Upper lobe of right lung (tissue), 1 donor: ENCODE results near the gene CD109. TPM values are rescaled to one million over a fixed set of nuclear protein-coding genes. Genes with fewer than 3 reads are reported as not detected.
A peak's percentile ranks its signal among the peaks of the same experiment; 100 is the strongest.

Experiments
- ATAC-seq: fragments of 200-7000 bp; cut with Tn5 transposase; one replicate; pipeline ENCODE4 v1.9.1; 2020; ENCODE audit warnings: mild to moderate bottlenecking, moderate library complexity
- DNase-seq: peaks from one replicate; pipeline ENCODE4 v3.0.0-alpha.2; 2020
- H3K27ac ChIP-seq: fragments of 200-600 bp; one replicate; pipeline ENCODE4 v1.8.0; 2022
- H3K27me3 ChIP-seq: fragments of 200-600 bp; one replicate; pipeline ENCODE4 v1.8.0; 2022; ENCODE audit warnings: mild to moderate bottlenecking
- H3K36me3 ChIP-seq: fragments of 200-600 bp; one replicate; pipeline ENCODE4 v1.8.0; 2022
- H3K4me1 ChIP-seq: fragments of 200-600 bp; one replicate; pipeline ENCODE4 v1.8.0; 2022
- H3K4me3 ChIP-seq: fragments of 200-600 bp; one replicate; pipeline ENCODE4 v1.8.0; 2022; ENCODE audit warnings: mild to moderate bottlenecking
- H3K9me3 ChIP-seq: fragments of 200-600 bp; one replicate; pipeline ENCODE4 v1.8.0; 2022
- intact Hi-C: fragments of 100-400 bp; cut with DNase I; formaldehyde crosslinking; loops from one replicate; pipeline ENCODE4 v1.11.0; 2022
- long read RNA-seq: library from polyadenylated mRNA; unstranded; transcript quantifications from one replicate; pipeline ENCODE4 v2.0.0, GENCODE V29; 2021
- total RNA-seq: library from RNA; stranded (reverse); fragmentation: NEBNext Ultra II Directional; extraction: Animal tissue kit (Norgen Biotek cat#: 25700); gene quantifications from one replicate; pipeline ENCODE4 v1.2.1, GENCODE V29; 2021
- TF ChIP-seq, protein P1 (sequence below): fragments of 200-600 bp; IDR thresholded peaks from one replicate; pipeline ENCODE4 v1.8.0; 2022; ENCODE audit warnings: antibody characterized with exemption
- donor health status: DM: no; HTN: yes; CAD: no; lungs with severe emphysema.

CD109 gene
- 22.1 TPM for total RNA-seq
- long read RNA-seq, full-length matches to known transcripts: 5 of 13 reads
- long read RNA-seq, partial matches to known transcripts: 0 of 13 reads
- long read RNA-seq, other reads (novel, unspliced or antisense): 8 of 13 reads

DNA sequence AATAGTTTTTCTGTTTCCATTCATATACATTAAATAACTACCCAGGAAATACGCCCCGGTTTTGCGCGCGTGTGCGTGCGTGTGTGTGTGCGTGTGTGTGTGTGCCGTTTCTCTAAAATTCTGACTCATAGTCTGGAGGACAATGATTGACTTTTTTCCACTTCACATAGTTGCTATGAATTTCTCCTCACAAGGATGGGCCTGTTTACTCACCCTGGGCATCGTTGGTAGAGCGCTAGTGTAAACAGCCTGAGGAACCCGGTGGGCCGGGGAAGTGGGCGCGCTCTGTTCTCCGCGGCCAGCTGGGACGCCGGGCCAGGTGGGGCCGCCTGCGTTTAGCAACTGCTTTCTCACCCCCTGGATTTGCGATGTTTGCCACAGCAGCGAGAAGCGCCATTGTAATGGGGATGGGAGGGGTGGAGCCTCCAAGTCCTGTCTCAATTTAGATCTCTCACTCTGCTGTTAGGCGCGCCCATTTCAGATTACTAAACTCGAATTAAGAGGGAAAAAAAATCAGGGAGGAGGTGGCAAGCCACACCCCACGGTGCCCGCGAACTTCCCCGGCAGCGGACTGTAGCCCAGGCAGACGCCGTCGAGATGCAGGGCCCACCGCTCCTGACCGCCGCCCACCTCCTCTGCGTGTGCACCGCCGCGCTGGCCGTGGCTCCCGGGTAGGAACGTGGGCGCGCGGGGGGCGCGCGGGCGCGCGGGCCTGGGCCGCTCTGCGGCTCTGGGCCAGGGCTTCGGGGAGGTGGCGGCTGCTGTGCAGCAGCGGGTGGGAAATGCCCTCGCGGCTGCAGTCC is at the start of gene CD109:
CD109 (plus strand) TSS at position 585 of the 803 bp plus-strand sequence; CDS start at position 598, 13 bp downstream.
- TF ChIP-seq, protein P1, sequence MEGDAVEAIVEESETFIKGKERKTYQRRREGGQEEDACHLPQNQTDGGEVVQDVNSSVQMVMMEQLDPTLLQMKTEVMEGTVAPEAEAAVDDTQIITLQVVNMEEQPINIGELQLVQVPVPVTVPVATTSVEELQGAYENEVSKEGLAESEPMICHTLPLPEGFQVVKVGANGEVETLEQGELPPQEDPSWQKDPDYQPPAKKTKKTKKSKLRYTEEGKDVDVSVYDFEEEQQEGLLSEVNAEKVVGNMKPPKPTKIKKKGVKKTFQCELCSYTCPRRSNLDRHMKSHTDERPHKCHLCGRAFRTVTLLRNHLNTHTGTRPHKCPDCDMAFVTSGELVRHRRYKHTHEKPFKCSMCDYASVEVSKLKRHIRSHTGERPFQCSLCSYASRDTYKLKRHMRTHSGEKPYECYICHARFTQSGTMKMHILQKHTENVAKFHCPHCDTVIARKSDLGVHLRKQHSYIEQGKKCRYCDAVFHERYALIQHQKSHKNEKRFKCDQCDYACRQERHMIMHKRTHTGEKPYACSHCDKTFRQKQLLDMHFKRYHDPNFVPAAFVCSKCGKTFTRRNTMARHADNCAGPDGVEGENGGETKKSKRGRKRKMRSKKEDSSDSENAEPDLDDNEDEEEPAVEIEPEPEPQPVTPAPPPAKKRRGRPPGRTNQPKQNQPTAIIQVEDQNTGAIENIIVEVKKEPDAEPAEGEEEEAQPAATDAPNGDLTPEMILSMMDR: no peak
- Histone ChIP-seq H3K27ac (peak within 1 kb of the TSS; percentile 78), H3K4me3 (peak within 1 kb of the TSS; percentile 60), H3K4me1 (peaks cover 4% of the 10 kb centered on the region), H3K27me3 (peaks cover 3% of the 10 kb centered on the region), H3K9me3 (no peaks in the 10 kb centered on the region), H3K36me3 (no peaks in the 10 kb centered on the region)
- ATAC-seq (peak; percentile 83), DNase-seq (peak; percentile 73)
- intact Hi-C loops: no loop called here

- Histone ChIP-seq H3K27me3 (no peaks in the 10 kb centered on the region), H3K36me3 (peaks cover 7% of the 10 kb centered on the region), H3K4me3 (no peak overlapping the region), H3K4me1 (peaks cover 16% of the 10 kb centered on the region), H3K27ac (no peak overlapping the region), H3K9me3 (no peaks in the 10 kb centered on the region)
- DNase-seq: no peak
- TF ChIP-seq, protein P1: no peak
- no peak for ATAC-seq
- intact Hi-C loops: no loop called here
Observed at GRCh38 chr6:73648166-73648565, 47.8 kb upstream of the CD109 start.

GRCh38 chr6:73649783-73650182 is 46.2 kb upstream of the CD109 start:
- no peak overlapping the region for H3K27ac ChIP-seq
- no peaks in the 10 kb centered on the region for H3K9me3 ChIP-seq
- no peak for ATAC-seq
- no peak overlapping the region for H3K4me3 ChIP-seq
- TF ChIP-seq, protein P1: no peak
- DNase-seq: no peak
- H3K27me3 ChIP-seq: no peaks in the 10 kb centered on the region
- intact Hi-C loops: no loop called here
- H3K36me3 ChIP-seq: peaks cover 7% of the 10 kb centered on the region
- peaks cover 16% of the 10 kb centered on the region for H3K4me1 ChIP-seq

DNA sequence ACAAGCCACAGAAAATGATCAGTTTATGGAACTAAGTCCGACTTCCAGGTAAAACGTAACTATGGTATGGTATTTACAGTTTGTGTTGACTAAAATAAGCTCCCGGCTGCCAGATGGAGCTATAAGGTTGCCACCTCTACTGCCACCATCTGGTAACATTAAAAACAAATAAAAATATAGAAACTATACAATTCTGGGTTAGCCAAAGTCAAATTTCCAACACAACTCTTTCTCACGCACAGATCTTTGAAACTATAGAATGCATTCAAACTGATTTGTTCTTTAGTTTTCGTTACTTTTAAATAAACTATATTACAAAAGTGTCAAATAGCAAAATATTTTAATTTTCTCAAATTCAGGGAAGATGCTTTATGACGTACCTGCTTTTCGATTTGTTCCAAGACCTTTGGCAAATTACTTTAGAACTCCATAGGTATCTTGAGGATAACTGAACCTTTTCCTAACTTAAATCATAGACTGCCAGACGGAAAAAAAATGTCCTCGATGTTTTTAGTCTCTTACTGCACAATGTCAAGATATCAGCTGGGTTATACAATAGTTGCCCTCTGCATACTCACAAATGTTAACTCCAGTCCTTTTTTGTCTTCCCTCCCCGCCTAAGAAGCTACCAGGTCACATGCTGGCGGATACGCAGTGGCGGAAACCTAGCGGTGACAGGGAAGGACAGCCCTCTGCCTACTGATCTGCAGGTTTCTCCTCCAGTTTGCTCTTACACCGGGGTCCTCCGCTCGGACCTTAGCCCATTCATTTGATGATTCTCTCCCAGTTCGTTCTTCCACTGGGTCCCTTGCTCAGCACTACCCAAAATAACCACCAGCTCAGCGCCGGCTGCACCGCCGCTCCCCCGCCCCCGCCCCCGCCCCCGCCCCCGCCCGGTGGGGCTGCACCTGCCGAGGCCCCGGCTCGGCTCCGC is 43.1 kb upstream of the CD109 start:
- Histone ChIP-seq H3K4me1 (peaks cover 9% of the 10 kb centered on the region), H3K9me3 (no peaks in the 10 kb centered on the region), H3K27me3 (no peaks in the 10 kb centered on the region), H3K4me3 (peak overlapping the region; percentile 97), H3K27ac (peak overlapping the region; percentile 96), H3K36me3 (peaks cover 7% of the 10 kb centered on the region)
- peak; percentile 59 for ATAC-seq
- intact Hi-C loops: no loop called here
- TF ChIP-seq, protein P1: peak; percentile 29
- DNase-seq: peak; percentile 79

DNA sequence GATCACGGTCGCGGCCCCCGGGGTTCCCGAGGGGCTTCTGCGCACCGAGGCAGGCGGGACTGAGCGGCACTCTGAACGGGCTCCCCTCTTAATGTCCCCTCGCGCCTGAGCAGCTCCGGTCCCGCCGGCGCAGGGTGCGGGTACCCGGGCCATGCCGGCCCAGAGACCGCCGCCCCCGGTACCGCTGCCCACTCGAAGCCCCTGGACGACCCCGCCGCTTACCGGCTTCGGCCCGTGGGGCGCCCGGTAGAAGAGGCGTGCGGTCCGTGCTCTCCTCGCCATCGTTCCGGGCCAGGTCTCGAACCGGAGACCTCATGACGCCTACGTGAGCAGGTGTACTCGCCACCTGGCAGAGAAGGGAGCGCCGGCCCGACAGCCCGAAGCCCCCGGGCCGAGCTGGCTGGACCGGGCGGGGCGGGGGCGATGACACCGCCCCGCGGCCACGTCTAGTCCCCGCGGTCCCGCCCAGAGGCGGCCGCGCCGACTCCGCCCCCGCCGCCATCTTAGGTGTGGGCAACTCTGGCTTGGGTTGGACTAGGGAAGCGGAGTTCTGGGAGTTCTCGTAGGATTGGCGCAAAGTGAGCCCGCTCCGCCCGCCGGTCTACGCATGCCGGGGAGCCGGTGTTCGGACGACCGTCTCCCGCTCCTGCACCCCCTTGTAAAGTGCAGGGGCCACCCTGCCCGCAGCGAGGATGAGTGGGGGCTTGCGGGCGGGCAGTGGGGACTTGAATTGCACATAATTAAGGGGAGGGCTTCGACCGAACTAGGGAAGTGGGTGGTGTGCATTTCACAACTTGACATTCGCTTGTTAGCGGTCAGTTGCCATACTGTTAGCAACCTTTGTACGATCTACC is 42.2 kb upstream of the CD109 start, which contains the start of gene SLC17A5:
SLC17A5 (minus strand) TSS at position 422 of the 854 bp plus-strand sequence; CDS start at position 316, 106 bp downstream.
- Histone ChIP-seq H3K9me3 (no peaks in the 10 kb centered on the region), H3K36me3 (peaks cover 7% of the 10 kb centered on the region), H3K4me3 (peak within 1 kb of the TSS; percentile 97), H3K27ac (peak within 1 kb of the TSS; percentile 96), H3K4me1 (peaks cover 9% of the 10 kb centered on the region), H3K27me3 (no peaks in the 10 kb centered on the region)
- TF ChIP-seq, protein P1: peak; percentile 1
- intact Hi-C loops: no loop called here
- DNase-seq (peak; percentile 97), ATAC-seq (peak; percentile 98)
